ENCODE results near the gene TRIM62.
"Not testable (repeated sequence)": the region's sequence is repeated elsewhere in the genome, so short reads cannot be mapped to it uniquely, and the experiment has no call there.

Gene TRIM62

GRCh38 chr1:33133478-33134105 is 48.3 kb downstream of the TRIM62 start:
- no peak for DNase-seq (ENCODE audit: low read depth)

- DNase-seq (ENCODE audit: low read depth), result no peak
Observed at GRCh38 chr1:33132549-33132948, 49.3 kb downstream of the TRIM62 start.

GRCh38 chr1:33131191-33131590 is 50.7 kb downstream of the TRIM62 start:
- DNase-seq (ENCODE audit: low read depth), result no peak

GRCh38 chr1:33130297-33130696 is 51.5 kb downstream of the TRIM62 start:
- no peak for DNase-seq (ENCODE audit: low read depth)

- DNase-seq (ENCODE audit: low read depth), result no peak
Observed at GRCh38 chr1:33128781-33129180, 53.1 kb downstream of the TRIM62 start.

- DNase-seq (ENCODE audit: low read depth), result peak; percentile 99
Observed at GRCh38 chr1:33127001-33127823, 54.6 kb downstream of the TRIM62 start.

DNA sequence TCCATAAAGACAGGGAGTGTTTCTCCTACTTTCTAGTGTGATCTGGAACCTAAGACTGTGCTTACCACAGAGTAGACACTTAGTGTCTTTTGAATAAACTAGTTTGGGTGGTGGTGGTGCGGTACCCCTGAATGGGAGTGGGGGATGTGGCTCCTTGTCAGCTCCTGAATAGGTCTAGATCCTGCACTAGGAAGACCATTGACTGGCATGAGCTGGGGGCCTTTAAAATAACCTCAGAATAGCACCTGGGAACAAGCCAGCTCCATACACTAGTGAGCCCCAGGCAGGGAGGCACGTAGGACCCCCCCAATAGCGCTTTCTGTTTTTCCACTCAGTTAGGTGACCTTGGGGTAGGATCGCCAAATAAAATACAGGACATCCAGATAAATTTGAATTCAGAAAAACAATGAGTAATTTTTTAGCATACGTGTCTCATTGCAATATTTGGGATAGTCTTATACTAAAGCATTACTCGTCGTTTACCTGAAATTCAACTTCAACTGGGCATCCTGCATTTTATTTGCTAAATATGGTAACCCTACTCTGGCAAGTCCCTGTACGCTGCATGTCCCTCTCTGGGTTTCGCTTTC is 55.3 kb downstream of the TRIM62 start:
- DNase-seq (ENCODE audit: low read depth), result no peak

DNA sequence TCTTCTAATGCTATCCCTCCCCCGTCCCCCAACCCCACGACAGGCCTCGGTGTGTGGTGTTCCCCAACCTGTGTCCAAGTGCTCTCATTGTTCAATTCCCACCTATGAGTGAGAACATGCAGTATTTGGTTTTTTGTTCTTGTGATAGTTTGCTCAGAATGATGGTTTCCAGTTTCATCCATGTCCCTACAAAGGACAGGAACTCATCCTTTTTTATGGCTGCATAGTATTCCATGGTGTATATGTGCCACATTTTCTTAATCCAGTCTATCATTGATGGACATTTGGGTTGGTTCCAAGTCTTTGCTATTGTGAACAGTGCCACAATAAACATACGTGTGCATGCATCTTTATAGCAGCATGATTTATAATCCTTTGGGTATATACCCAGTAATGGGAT is 57.2 kb downstream of the TRIM62 start:
- not testable (repeated sequence) for DNase-seq (ENCODE audit: low read depth)

DNA sequence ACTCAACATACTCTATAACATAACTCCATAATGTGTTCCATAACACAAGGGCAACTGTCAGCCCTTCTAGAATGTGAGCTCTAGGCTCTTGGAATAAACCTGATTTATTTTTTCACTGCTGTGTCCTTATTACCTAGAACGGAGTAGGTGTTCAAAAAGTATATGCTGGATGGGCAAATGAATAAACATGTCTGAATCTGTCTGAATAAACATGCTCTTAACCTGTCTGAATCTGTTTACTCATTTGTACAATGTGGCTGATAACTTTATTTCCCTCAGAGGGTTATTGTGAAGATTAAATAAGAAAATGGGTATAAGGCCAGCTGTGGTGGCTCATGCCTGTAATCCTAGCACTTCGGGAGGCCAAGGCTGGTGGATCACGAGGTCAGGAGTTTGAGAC is 58.6 kb downstream of the TRIM62 start:
- DNase-seq (ENCODE audit: low read depth), result no peak

DNA sequence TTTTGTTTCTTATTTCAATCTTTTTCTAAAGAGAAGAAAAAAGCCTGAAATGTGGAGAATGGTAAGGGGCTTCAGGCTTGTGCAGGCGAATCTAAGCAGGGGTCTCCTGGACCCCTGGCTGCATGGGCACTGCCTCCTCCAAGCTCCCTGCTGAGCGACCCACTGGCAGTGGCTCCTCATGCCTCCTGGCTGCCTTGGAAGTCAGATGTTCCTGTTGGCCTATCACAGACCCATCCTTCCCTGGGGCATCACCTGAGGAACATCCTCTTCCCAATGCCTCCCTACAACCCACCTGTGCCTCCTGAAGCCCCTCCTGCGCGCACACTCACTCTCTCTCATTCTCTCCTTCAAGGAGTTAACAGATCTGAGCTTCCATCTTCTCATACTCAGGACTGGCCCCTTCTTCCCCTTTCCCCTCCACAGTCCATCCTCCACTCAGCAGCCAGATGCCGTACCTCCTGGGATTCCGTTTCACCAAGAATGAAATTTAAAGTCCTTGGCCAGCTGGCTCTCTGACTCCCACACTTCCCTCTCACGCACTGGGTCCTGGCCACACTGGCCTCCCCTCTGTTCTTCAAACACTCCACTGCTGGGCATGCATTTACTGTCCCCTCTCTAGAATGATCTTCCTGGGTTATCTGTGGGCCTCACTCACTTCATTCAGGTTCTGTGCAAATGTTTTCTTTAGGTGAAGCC is 59.2 kb downstream of the TRIM62 start:
- DNase-seq (ENCODE audit: low read depth), result no peak

DNA sequence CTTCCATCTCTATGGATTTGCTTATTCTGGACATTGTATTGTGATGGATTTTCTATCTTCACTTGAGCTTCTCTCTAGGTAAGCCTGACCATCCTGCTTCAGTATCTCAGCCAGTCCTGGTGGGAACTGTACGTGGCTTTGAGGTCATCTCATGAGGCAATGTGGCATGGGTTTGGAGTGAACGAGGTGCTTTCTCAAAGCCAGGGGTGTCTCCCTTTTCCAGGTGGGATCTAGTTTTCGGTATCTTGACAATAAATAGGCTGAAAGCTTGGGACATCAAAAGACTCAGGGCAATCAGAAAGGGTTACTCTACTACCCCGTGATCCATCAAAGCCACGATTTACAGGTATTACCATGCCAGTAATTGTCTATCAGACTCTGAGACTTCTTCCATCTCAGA is 60.1 kb downstream of the TRIM62 start:
- DNase-seq (ENCODE audit: low read depth), result no peak

DNA sequence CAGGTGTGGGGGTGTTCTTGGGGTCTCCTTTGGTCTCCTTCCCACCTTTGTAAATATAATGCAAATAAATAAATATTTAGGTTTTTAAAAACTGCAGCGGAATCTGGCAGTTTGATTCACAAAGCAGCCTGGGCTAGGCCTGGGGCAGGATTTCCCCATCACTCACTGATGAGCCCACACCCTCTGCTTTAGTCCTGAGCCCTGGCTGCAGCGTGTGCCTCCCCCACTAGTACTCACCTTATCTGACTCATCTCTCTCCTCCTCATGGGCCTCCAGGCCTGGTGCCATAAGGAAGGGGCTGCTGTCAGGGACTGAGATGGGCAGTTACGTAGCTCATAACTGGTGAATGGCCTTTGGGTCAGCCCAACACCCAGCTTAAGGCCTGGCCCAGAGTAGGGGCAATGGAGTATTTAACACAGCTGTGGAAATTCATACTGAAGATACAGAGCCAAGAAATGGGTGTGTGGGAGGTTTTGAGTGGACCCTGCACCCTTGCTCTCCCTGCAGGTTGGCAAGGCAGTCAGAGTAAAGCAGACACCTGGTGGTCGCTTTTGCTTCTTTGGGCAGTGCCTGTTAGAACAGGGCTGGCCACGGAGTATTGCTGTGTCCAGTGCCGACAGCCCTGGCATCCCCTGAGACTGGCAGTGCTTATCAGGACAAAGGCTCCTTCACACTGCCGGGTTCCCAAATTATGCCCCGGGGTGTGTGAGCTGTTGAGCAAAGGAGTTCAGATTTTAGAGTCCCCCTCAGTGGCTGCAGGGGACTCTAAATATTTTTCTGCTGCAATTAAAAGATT is 61.2 kb downstream of the TRIM62 start:
- DNase-seq (ENCODE audit: low read depth), result no peak

DNA sequence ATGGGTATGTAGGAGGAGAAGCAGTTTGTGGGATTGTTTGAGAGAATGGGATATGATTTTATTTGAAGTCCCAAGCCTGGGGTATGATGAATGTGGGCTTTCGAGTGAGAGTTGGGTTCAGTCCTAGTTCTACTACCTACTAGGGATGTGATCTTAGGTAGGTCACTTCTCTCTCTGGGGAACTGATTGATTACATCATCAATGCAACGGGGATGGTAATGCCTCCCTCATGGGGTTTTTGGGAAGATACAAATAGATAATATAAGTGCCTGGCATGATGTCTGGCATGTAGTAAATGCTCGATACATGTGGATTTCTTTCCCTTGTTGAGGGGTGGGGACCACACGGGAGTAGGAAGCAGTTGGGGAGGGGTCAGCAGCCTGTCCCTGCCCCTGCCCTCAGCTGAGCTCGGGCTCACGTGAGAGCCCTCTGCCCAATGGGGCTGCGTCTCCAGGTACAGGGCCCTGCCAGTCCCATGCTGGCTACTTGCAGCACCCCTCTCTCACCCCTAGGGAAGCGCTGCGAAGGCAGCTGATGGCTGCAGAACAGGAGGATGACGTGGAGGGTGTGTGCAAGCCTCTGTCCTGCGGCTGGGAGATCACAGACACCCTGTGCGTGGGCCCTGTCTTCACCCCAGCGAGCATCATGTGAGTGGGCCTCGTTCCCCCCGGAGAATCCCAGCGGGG is 62.2 kb downstream of the TRIM62 start:
- DNase-seq (ENCODE audit: low read depth), result no peak

DNA sequence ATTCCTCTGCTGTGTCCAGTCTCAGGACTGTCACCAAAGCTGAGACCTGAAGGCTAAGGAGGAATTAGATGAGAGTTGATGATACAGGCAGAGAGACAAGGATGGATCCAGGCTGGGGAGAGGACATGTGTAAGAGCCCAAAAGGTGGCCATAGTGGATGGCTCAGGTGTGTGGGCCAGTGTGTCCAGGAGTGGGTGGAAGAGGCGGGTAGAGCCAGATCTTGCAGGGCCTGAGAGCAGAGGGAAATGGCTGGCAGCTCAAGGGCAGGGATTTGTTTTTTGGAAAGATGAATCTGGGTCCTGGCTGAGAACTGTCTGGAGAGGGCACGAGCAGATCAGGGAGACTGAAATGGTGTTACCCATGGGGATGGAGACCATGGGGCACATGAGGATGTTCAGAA is 62.8 kb downstream of the TRIM62 start:
- no peak for DNase-seq (ENCODE audit: low read depth)

- DNase-seq (ENCODE audit: low read depth), result no peak
Observed at GRCh38 chr1:33118274-33118673, 63.6 kb downstream of the TRIM62 start.

- DNase-seq (ENCODE audit: low read depth), result no peak
Observed at GRCh38 chr1:33117440-33118085, 64.3 kb downstream of the TRIM62 start.

DNA sequence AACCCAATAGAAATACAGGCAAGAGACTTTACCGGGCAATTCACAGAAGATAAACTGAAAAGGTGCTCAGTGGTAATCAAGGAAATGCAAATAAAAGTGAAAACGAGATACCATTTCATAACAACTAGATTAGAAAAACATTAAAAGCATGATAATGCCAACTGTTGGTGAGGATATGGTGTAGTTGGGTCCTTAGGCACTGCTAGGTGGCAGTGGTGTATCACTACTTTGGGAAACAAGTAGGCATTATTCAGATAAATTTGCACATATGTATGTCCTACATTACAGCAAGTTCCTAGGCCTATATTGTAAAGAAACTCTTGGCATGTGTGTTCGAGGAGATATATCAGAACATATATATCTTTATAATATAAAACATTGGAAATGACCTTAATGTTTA is 69.9 kb downstream of the TRIM62 start:
- no peak for DNase-seq (ENCODE audit: low read depth)

DNA sequence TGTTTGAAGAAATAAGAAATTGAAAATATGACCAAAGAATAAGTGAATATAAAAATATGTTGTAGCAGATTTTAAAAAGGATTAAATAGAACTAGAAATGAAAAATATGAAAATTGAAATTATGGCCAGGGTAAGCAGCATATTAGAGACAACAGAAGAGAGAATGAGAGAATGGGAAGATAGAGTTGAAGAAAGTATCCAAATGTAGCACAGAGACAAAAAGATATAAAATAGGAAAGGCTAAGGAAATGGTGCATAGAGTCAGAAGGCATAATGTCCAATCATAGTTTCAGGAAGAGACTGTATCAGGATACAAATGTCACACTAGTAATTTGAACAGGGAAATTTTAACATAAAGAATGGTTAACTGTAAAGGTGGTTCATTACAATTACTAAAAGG is 71.4 kb downstream of the TRIM62 start:
- no peak for DNase-seq (ENCODE audit: low read depth)

GRCh38 chr1:33100119-33100415 is 81.8 kb downstream of the TRIM62 start:
- not testable (repeated sequence) for DNase-seq (ENCODE audit: low read depth)

GRCh38 chr1:33099290-33100118 is 82.3 kb downstream of the TRIM62 start:
- peak; percentile 35 for DNase-seq (ENCODE audit: low read depth)
